A549 (cell line): ENCODE results near the gene FAM53B.

Source experiments
- BHLHE40 ChIP-seq: IDR thresholded peaks from 2 replicates; pipeline ENCODE4 v1.6.1; 2012; ENCODE audit warnings: low read depth, low read length, inconsistent platforms
- CTCF ChIP-seq: fragments of >200 bp; sonication (Bioruptor Twin); formaldehyde crosslinking; IDR thresholded peaks from 3 replicates; pipeline ENCODE4 v1.5.1; 2016
- EHMT2 ChIP-seq: fragments of 200-600 bp; sonication (generic); IDR thresholded peaks from 2 replicates; pipeline ENCODE4 v1.6.1; 2016; ENCODE audit warnings: antibody characterized with exemption, low read depth, mild to moderate bottlenecking, moderate library complexity
- ELK1 ChIP-seq: fragments of 150-350 bp; IDR thresholded peaks from 2 replicates; pipeline ENCODE4 v1.6.1; 2014; ENCODE audit warnings: low read depth, mild to moderate bottlenecking, low read length
- ESRRA ChIP-seq: fragments of 150-350 bp; IDR thresholded peaks from 2 replicates; pipeline ENCODE4 v1.6.1; 2014; ENCODE audit warnings: mild to moderate bottlenecking, low read length, borderline replicate concordance
- KDM1A ChIP-seq: fragments of 200-600 bp; sonication (generic); IDR thresholded peaks from 2 replicates; pipeline ENCODE4 v1.6.1; 2016; ENCODE audit warnings: low read depth, mild to moderate bottlenecking
- MAX ChIP-seq: IDR thresholded peaks from 2 replicates; pipeline ENCODE4 v1.6.1; 2012
- POLR2A ChIP-seq: IDR thresholded peaks from 2 replicates; pipeline ENCODE4 v1.6.1; 2012; ENCODE audit warnings: mild to moderate bottlenecking, low read length
- ZFP36 ChIP-seq: fragments of 450-650 bp; IDR thresholded peaks from 2 replicates; pipeline ENCODE4 v1.6.1; 2014; ENCODE audit warnings: borderline replicate concordance; ENCODE audit not compliant: partially characterized antibody
- ZSCAN20 ChIP-seq: fragments of 250-450 bp; sonication (Bioruptor Pico); IDR thresholded peaks from 2 replicates; pipeline ENCODE4 v1.8.0; 2022; ENCODE audit warnings: mild to moderate bottlenecking, moderate library complexity

- TF ChIP-seq CTCF: no peak
- no peak for TF ChIP-seq EHMT2
- no peak for TF ChIP-seq ZSCAN20 (CRISPR knock-in tag)
- no peak for TF ChIP-seq BHLHE40
- no peak for TF ChIP-seq POLR2A
- TF ChIP-seq ESRRA: no peak
- TF ChIP-seq MAX: no peak
- TF ChIP-seq ELK1: no peak
- TF ChIP-seq ZFP36: no peak
- TF ChIP-seq KDM1A: no peak
Observed at GRCh38 chr10:124600051-124600880, 143.9 kb downstream of the FAM53B start.
